WERI-Rb-1 (cell line): Measurements from ENCODE around the gene RET.

ENCODE experiments used
- DNase-seq: peaks from one replicate; pipeline ENCODE4 v3.0.0-alpha.2; 2020
- H3K27ac ChIP-seq: fragments of 250-450 bp; sonication (Bioruptor Pico); 2 replicates; pipeline ENCODE4 v1.5.1; 2020; ENCODE audit warnings: mild to moderate bottlenecking, moderate library complexity
- H3K27me3 ChIP-seq: fragments of 250-450 bp; sonication (Bioruptor Pico); 2 replicates; pipeline ENCODE4 v1.5.1; 2021; ENCODE audit warnings: mild to moderate bottlenecking, low read depth, moderate library complexity; ENCODE audit not compliant: insufficient read depth, severe bottlenecking
- H3K36me3 ChIP-seq: fragments of 250-450 bp; sonication (Bioruptor Pico); 2 replicates; pipeline ENCODE4 v1.5.1; 2020; ENCODE audit warnings: mild to moderate bottlenecking, moderate library complexity
- H3K4me3 ChIP-seq: 2 replicates; pipeline ENCODE4 v1.5.1; 2011; ENCODE audit warnings: low read depth, mild to moderate bottlenecking, control low read depth, low read length
- H3K9me3 ChIP-seq: fragments of 250-450 bp; sonication (Bioruptor Pico); 2 replicates; pipeline ENCODE4 v1.5.1; 2021; ENCODE audit warnings: mild to moderate bottlenecking, moderate library complexity; ENCODE audit not compliant: severe bottlenecking
- TF ChIP-seq, protein P1 (sequence below): IDR thresholded peaks from 2 replicates; pipeline ENCODE4 v1.5.1; 2011; ENCODE audit warnings: low read depth, mild to moderate bottlenecking, control low read depth, inconsistent platforms, low read length

Gene RET

DNA sequence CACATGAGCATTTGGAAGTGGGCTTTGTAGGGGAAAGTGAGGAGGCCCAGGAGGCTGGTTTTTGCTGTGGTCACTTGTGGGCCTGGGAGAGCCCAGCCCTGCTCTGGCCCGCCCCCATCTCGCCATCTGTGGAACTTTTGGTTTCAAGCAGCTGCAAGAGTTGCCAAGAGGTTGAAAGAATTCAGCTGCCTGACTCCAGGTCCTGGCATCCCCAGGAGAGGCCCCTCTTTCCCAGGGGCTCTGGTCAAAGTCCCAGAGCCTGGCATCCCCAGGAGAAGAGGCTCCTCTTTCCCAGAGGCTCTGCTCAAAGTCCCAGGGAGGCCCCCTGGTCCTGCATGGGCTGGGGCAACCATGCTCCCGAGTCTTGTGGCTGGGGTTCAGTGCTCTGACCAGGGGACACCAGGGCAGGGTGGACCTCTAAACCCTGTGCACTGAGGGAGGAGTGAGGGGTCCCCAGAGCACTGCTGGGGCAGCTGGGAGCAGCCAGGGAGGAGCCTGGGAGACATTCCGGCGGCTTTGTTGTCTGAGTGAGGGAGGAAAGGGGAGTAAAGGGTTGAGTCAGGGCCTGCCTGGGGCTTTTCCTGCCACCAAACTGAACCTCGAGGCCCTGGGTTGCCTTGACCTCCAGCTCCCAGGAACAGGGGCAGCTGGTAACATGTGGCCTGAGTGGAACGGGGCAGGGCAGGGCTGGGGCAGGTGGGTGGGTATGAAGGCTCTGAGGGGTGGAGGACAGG, 33.6 kb downstream of the RET start:
- no peak overlapping the region for H3K27ac ChIP-seq
- H3K36me3 ChIP-seq: no peaks in the 10 kb centered on the region
- TF ChIP-seq, protein P1, sequence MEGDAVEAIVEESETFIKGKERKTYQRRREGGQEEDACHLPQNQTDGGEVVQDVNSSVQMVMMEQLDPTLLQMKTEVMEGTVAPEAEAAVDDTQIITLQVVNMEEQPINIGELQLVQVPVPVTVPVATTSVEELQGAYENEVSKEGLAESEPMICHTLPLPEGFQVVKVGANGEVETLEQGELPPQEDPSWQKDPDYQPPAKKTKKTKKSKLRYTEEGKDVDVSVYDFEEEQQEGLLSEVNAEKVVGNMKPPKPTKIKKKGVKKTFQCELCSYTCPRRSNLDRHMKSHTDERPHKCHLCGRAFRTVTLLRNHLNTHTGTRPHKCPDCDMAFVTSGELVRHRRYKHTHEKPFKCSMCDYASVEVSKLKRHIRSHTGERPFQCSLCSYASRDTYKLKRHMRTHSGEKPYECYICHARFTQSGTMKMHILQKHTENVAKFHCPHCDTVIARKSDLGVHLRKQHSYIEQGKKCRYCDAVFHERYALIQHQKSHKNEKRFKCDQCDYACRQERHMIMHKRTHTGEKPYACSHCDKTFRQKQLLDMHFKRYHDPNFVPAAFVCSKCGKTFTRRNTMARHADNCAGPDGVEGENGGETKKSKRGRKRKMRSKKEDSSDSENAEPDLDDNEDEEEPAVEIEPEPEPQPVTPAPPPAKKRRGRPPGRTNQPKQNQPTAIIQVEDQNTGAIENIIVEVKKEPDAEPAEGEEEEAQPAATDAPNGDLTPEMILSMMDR: no peak
- H3K4me3 ChIP-seq: no peak overlapping the region
- H3K27me3 ChIP-seq: peaks cover 87% of the 10 kb centered on the region
- H3K9me3 ChIP-seq: no peaks in the 10 kb centered on the region
- DNase-seq: no peak

DNA sequence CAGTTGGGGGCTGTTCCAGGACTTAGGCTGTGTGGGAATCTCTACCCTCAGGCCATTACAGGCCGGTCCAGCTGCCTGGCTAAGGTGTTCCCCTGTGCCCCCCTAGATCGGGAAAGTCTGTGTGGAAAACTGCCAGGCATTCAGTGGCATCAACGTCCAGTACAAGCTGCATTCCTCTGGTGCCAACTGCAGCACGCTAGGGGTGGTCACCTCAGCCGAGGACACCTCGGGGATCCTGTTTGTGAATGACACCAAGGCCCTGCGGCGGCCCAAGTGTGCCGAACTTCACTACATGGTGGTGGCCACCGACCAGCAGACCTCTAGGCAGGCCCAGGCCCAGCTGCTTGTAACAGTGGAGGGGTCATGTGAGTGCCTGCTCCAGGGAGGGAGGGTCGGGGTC, 34.2 kb downstream of the RET start:
- H3K9me3 ChIP-seq: no peaks in the 10 kb centered on the region
- peaks cover 89% of the 10 kb centered on the region for H3K27me3 ChIP-seq
- no peak overlapping the region for H3K27ac ChIP-seq
- no peaks in the 10 kb centered on the region for H3K36me3 ChIP-seq
- H3K4me3 ChIP-seq: no peak overlapping the region
- DNase-seq: no peak
- TF ChIP-seq, protein P1: no peak

DNA sequence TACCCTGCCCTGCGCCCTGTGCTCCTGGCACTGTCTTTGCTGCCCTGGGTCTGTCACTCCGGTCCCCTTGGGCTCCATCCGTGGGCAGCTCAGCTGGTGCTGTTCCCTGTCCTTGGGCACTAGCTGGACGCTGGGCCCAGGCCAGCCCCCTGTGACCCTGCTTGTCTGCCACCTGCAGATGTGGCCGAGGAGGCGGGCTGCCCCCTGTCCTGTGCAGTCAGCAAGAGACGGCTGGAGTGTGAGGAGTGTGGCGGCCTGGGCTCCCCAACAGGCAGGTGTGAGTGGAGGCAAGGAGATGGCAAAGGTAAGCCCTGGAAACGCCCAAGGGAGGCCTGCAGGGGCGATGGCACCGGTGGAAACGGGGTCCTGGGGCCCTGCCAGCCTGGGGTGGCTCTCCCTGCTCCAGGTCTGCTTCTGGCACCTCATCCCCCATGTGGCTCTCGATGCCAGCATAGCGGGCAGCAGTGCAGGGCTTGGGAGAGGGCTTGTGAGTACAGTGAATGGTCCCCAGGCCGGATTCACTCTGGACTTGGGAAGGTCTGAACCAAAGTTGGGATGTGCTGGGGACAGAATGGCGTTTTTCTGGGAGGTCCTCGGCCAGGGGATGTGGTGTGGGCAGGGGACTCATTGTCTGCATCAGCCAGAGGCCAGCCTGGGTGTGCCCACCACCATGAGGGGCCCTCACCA, 35.2 kb downstream of the RET start:
- no peak for DNase-seq
- no peak overlapping the region for H3K27ac ChIP-seq
- no peaks in the 10 kb centered on the region for H3K36me3 ChIP-seq
- H3K27me3 ChIP-seq: peaks cover 91% of the 10 kb centered on the region
- TF ChIP-seq, protein P1: no peak
- no peak overlapping the region for H3K4me3 ChIP-seq
- no peaks in the 10 kb centered on the region for H3K9me3 ChIP-seq

DNA sequence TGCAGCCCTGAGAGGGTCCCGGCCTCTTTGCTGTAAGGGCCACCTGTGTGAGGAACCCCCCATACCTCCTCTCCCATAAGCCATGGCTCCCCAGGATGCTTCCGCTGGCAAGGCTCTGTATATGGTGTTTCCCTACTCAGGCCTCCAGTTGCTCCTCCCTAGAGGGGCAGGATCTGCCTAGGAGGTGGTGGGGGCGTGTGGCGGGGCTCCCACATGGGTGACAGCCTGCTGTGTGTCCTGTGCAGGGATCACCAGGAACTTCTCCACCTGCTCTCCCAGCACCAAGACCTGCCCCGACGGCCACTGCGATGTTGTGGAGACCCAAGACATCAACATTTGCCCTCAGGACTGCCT, 35.7 kb downstream of the RET start:
- Histone ChIP-seq H3K27me3 (peaks cover 95% of the 10 kb centered on the region), H3K36me3 (no peaks in the 10 kb centered on the region), H3K27ac (no peak overlapping the region), H3K9me3 (no peaks in the 10 kb centered on the region), H3K4me3 (no peak overlapping the region)
- TF ChIP-seq, protein P1: no peak
- DNase-seq: no peak

DNA sequence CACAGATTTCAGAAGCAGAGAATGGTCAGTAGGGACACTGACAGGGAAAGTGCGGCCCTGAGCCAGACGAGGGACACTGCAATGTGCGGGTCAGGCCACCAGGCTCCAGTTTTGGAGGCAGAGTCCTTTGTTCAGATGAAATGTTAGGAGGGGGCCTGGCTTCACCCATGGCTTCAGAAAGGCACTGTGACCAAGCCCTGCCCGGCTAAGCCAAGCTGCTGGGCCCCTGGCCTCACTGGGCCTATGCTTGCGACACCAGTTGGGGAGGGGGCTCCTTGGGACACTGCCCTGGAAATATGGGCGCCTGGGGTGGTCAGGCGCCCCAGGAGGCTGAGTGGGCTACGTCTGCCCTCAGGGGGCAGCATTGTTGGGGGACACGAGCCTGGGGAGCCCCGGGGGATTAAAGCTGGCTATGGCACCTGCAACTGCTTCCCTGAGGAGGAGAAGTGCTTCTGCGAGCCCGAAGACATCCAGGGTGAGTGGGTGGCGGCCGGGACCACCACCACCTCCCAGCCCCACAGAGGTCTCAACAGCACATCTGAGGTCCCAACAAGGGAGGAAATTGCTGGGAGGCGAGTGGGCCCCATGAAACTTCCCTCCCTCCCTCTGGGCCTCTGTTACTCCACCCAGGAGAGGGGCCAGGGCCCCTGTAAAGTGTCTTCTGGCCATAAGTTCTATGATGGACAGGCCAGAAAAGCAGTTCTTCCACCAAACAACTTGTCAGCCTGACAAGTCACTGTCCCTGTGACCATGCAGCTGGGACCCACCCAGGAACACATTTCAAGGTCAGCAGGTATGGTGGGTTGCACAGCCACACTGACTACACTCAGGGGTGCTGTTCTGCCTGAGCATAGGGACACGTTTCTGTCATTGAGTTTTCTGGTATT, 36.6 kb downstream of the RET start:
- TF ChIP-seq, protein P1: no peak
- Histone ChIP-seq H3K36me3 (no peaks in the 10 kb centered on the region), H3K27ac (no peak overlapping the region), H3K4me3 (no peak overlapping the region), H3K27me3 (peaks cover 95% of the 10 kb centered on the region), H3K9me3 (no peaks in the 10 kb centered on the region)
- DNase-seq: no peak
